K562 (cell line): Measurements from ENCODE around the gene ECPAS. TPM values are rescaled to one million over a fixed set of nuclear protein-coding genes. Genes with fewer than 3 reads are reported as not detected.

Source experiments
- MGA ChIP-seq: fragments of 450-650 bp; IDR thresholded peaks from 2 replicates; pipeline ENCODE4 v1.6.1; 2016; ENCODE audit warnings: mild to moderate bottlenecking, moderate library complexity
- MIER1 ChIP-seq: fragments of 450-650 bp; IDR thresholded peaks from 2 replicates; pipeline ENCODE4 v1.6.1; 2016; ENCODE audit warnings: antibody characterized with exemption, mild to moderate bottlenecking, low read depth
- SLC30A9 ChIP-seq: fragments of 250-450 bp; sonication (Bioruptor Pico); IDR thresholded peaks from 2 replicates; pipeline ENCODE4 v1.8.0; 2022; ENCODE audit warnings: mild to moderate bottlenecking, moderate library complexity
- TAF1 ChIP-seq: IDR thresholded peaks from 2 replicates; pipeline ENCODE4 v1.6.1; 2011; ENCODE audit warnings: mild to moderate bottlenecking, low read length, moderate library complexity; ENCODE audit not compliant: insufficient read depth, control insufficient read depth, severe bottlenecking; ENCODE audit errors: extremely low read depth
- ZNF407 ChIP-seq: fragments of 450-650 bp; IDR thresholded peaks from 2 replicates; pipeline ENCODE4 v1.6.1; 2016; ENCODE audit warnings: low read depth
- polyA plus RNA-seq, 8 experiments: library from polyadenylated mRNA; depleted of rRNA in 4 of 8; stranded (reverse) in 5 of 8; unstranded in 3 of 8; fragments of >200 nt; fragmentation: Nextera tagmentation in 2 of 8; fragmentation: Illumina TruSeq in 1 of 8; extraction: Ambion mirVana in 2 of 8; extraction: Trizol in 1 of 8; gene quantifications; 2 replicates each; pipeline versions ENCODE4 v1.2.1 to v1.2.3, GENCODE V29; 2011 to 2014; ENCODE audit warnings: inconsistent platforms in 1 of 8, missing spikeins in 1 of 8
- total RNA-seq, 7 experiments: library from RNA; depleted of rRNA in 6 of 7; stranded (reverse); fragments of >200 nt in 6 of 7; fragmentation: Illumina TruSeq in 2 of 7; extraction: Trizol in 2 of 7; gene quantifications; 2 replicates each; pipeline versions ENCODE4 v1.2.1 to v1.2.3, GENCODE V29; 2011 to 2021; ENCODE audit warnings: low replicate concordance in 1 of 7

The ECPAS gene
- total and polyA plus RNA-seq, 9 of the 15 experiments (the other 6 are each of a cell fraction or from before 2014, with no cell fraction given): 14.5 to 90.9 (median 75.7) TPM

GRCh38 chr9:111481885-111482636 is 2.1 kb downstream of the ECPAS start (continued):
- no peak for TF ChIP-seq SLC30A9 (CRISPR knock-in tag)
- 0 out of 2 replicates have a peak, but pooled peaks have one; percentile 37 for TF ChIP-seq MGA
- no peak for TF ChIP-seq ZNF407
- no peak for TF ChIP-seq MIER1
- no peak for TF ChIP-seq TAF1
- TF ChIP-seq, all 486 proteins: peak for 21
